ENCODE data around the gene AADACL2.
"Not testable (repeated sequence)": the region's sequence is repeated elsewhere in the genome, so short reads cannot be mapped to it uniquely, and the experiment has no call there.

The AADACL2 gene

DNA sequence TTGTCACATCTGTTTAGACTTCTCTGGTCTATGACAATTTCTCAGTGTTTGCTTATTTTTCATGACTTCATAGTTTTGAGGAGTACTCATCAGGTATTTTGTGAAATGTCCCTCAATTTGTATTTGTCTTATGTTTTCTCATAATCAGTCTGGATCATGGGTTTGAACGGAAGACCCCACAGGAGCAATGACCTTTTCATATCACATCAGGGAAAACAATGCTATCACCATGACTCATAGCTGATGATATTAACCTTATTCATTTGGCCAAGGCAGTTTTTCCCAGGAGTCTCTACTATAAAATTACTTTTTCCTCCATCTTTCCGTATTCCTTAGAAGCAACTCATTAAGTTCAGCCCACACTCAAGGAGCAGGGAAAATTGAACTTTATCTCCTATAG, 32.7 kb downstream of the AADACL2 start:
- no peak for DNase-seq

DNA sequence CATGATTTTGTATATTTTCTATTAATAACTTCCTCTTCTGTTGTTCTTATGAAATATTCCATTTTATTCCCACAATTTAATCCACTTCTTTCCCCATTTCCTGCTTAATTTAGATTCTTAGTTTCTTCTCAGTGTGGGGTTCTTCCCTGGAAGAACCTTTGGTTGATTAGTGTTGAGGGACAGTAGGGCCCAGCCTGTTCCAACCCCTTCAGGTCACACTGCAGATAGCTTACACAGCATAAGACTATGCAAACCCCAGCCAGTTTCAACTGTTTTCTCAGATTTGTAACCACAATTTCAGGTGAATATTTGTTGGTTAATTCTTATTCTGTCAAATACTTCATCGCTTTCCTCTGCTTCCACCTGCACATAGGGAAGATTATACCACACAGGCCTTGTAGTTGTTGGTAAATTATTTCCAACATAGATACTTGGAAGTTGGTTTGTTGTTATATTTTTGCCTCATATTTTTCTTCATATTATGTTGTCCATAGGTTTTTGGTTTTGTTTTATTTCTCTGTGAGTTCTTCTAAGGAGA, 34.7 kb downstream of the AADACL2 start:
- DNase-seq: no peak

DNA sequence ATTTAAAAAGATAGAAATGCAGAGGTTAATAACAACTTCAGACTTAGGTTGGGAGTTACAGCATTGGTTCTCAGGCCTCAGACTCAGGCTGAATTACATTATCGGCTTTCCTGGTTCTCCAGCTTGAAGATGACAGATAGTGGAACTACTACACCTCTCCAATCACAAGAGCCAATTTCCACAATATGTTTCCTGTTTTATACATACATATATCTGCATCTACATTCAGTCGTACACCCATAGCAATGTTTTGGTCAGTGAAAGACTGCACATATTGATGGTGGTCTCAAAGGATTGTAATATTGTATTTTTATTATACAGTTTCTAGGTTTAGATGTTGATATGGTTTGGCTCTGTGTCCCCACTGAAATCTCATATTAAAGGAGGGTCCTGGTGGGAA, 35.4 kb downstream of the AADACL2 start:
- DNase-seq: no peak

DNA sequence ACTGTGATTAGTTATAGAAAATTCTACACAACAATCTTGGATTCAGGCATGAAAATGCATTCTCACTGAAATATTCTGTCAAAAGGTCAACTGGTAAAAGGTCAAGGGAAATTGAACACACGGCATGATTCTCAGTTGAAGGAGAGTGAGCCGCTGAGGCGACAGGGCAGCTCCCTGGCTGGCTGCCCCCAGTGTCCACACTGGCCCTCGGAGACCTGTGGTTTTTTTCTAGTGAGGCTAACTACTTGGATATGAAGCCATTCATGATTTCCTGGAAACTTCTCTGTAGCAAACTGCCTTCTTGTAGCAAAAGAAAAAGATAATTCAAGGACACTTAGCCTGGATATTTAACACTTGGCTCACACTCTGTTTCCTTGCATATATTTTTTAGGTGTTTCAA, 37.2 kb downstream of the AADACL2 start:
- DNase-seq: no peak

DNA sequence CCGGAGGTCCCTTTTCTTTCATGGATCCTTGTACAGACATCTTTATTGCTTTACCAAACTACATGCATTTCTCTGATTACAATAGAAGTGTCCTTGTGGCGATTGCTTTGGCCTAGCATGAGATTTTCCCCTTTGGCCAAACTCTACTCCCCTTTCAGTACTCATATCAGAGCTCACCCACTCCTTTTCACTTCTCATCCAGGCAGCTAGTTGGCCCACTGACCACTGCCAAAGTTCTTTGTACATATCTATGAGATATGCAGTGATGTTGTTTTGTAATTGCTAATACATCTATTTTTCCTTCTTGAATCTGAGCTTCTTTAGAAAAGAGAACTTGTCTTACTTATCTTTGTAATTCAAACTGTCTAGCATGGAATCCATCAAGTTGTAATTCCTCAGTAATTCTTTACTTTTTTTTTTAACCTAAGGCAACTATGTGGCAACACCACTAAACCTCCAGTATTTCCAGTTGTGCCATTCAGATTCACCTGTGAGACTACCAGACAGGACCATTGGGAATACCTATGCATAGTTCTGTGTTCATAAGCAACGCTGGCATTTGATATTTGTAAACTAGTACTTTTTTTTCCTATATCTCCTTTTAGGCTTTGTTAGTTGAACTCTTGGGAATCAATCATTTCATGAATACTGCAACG, 39.2 kb downstream of the AADACL2 start:
- no peak for DNase-seq

DNA sequence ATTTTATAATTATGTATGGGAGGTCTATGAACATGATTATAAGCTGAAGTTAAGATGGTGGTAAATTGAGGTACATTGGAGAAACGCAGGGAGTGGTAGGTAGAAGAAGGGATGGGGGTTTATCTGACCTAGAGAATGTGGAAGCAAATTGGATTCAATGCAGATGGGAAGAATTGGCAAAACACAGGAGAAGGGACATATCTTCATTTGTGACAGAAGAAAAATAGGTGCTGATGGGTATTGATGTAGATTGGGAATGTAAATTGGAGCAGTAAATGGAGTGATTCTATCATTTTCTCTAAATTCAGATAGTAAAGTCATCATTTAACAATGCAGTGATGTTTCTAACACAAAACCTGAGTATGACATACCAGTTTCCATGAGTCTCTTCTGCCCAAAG, 40.5 kb downstream of the AADACL2 start:
- no peak for DNase-seq

DNA sequence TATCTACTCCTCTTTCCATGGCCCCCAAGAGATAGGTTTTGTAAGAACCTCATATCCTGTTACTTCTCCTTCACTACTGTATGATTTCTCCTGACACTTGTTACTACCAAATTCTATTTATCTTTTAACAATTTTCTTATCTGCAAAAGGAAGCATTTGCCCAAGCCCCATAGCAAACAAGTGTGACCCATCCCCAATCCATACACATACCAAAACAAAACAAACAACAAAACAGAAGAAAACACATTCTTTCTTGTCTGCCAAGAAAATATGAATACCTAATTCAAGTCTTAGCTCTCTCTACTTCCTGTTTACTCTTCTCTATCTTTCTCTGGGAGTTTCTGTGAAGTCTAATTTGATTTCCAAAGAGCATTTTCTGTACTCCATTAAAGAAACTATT, 41.2 kb downstream of the AADACL2 start:
- no peak for DNase-seq

DNA sequence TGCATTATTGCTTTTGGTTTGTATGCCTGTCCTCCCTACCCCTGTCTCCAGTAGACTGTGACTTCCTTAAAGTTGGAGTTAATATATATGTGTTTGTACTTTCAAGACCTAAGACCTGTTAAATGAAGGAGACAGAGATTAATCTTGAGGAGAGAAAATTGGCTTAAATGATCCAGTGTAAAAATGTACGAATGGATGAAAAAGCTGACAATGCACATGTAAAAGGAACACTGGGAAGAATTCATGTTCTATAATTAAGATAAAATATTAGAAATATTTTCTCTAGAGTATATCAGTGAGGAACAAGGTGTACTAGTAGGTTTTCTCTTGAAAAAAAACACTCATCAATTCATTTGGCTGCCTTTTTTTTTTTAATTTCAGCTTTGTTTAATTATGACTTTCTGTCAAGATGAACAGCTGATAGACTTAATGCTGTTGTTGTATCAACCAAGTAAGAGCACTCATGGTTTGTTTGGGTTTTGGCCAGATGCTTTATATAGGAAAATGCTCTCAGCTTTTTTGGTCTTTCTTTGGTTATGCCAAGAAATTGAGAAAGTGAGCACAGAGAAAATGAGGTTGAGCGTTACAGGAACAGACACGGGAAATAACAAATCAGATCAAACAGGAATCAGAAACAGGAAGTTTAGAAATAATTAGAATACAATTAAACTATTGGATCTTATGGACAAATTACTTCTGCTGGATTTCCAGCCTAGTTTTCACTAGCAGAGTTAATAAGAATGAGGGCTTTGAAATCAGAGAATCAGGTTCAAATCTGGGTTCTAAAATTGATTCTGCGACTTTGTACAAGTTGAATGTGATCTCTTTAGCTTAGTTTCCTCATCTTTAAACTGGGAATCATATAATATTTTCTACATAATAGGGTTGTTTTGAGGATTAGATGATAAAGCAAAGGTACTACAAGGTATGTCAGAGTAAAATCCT, 41.9 kb downstream of the AADACL2 start:
- no peak for DNase-seq

DNA sequence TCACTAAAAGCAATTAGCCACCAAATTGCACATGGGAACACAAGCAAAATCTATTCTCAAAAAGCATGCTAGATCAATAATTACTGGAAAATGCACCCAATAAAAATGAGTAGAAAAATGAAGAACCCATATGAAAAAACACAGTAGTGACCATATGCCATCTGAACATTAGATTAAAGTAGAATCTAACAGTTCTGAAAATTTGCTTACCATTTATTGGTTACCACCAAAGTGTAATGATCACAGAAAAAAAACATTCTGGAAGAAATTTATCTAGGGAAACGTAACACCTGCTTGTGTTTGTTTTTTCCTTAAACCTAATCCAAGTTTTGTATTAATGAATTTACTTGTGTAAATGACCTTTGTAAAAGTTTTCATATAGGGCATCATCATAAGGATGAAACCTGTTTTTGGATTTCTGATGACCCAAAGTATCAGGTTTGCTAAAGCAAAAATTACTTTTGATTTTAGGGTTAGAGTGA, 42.6 kb downstream of the AADACL2 start:
- DNase-seq: no peak

DNA sequence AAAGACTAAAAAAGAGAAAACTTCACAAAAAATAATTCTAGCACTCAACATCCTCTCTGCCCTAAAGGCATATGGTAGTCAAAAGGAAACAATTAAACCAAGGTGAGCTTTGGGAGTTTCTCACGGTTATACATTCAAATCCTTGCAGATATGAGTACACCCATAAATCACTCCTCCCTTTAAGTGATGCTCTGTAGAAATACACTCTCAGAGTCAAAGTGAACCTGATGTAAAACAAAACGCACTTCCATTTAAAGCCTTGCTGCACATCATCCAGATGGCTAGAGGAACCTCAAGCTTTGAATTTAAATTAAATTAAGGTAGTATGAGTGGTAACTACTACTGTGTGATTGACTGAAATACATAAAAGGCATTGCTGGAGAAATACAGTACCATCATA, 44.2 kb downstream of the AADACL2 start:
- no peak for DNase-seq

DNA sequence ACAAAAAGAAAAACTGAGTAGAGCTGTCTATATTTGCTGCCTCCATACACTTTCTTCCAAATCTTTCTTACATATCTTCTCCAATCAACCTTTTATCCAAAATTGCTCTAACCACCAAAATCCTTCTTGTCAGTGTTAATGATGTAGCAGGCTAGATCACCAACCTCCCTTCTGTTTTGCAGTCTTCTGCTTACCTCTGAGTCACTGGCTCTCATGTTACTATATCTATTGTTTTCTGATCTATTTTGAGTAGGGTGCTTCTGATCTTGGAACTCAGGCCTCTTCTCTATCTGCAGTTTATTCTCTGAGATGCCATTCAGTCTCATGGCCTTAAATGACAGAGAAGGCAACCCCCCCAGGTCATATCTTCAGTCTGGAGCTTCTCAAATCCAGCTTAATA, 53.9 kb downstream of the AADACL2 start:
- DNase-seq: no peak

DNA sequence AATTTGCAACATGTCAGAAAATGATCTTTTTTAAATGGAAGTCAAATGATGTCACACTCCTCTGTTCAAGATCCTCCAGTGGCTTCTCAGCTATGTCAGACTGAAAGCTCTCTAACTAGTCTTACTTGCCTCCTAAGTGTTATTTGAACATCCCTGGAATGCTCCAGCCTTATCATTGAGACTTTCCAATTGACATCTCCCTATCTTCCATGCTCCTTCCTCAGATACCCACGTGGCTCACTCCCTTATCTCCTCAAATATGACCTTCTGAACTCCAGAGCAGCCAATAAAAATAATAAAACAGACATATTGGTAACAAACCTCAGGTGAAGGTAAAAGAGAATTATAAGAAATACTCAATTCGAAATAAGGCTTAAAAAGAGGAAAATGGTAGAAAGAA, 54.7 kb downstream of the AADACL2 start:
- DNase-seq: no peak

DNA sequence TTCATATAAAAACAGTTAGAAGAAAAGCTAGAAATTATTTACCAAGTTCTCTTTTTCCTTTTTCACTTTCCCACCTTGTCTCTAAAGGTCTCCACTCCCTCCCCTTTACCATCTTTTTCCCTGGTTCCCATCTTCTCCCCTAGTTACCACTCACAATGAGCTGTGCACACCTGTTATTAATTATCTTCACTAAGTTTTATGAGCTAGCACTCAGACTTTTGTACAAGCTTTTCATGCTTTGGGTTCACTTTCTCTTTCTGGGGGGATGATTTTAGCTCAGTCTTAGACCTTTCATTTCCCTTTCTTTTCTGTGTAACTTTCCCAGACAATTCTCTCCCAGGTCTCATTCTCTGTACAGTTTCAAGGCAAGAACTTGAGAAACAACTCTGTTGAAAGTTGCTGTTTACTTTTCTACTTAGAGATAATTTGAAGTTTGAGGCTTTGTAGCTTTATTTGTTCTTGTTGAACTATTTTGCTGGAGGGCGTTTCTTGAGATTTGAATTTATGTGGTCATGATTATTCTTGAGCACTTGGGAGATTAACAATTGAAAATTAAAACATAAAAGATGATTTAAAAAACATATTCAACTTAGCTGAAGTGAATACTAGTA, 56.2 kb downstream of the AADACL2 start:
- DNase-seq: no peak

DNA sequence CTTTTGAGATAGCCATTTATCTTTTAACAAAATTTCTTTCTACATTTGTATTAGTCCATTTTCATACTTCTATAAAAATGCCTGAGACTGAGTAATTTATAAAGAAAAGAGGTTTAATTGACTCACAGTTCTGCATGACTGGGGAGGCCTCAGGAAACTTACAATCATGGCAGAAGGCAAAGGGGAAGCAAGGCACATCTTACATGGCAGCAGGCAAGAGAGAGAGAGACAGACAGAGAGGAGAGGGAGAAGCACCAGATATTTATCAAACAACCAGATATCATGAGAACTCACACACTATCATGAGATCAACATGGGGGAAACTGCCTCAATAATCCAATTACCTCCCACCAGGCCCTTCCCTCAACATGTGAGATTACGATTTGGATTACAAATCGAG, 57.0 kb downstream of the AADACL2 start:
- not testable (repeated sequence) for DNase-seq

DNA sequence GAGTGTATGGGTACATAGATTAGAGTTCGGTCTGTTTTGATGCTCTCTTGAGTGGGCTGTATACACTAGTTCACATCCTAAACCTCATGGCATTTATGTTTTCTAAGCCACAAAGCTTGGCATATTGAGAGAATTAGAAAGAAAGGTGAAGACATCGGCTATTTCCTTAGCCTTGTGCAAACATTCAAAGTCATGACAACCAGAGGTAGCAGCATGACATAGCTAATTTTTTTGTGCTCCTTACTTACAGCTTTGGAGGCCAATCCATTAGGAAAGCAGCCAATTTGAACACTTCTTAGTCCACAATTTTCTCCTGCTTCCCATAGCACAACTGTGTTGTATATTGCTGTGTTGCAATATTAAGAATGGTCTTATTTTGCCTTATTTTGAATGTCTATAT, 58.7 kb downstream of the AADACL2 start:
- DNase-seq: no peak

DNA sequence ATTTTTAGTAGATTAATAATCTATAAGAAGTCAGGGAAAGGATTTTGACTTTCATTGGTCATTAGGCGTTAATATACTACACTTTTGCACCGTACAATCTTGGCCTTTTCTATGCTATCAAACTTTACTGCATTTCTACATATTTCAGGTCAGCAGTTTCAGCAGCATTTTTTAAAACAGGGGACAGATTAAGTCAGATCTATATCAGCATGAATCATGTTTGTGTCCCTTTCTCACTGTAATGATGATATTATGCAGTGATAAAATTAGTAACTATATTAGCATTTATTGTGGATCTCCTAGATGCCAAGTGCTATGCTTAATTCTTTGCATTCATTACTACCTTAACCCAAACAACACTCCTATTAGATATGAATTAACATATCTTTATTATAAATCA, 59.9 kb downstream of the AADACL2 start:
- no peak for DNase-seq

DNA sequence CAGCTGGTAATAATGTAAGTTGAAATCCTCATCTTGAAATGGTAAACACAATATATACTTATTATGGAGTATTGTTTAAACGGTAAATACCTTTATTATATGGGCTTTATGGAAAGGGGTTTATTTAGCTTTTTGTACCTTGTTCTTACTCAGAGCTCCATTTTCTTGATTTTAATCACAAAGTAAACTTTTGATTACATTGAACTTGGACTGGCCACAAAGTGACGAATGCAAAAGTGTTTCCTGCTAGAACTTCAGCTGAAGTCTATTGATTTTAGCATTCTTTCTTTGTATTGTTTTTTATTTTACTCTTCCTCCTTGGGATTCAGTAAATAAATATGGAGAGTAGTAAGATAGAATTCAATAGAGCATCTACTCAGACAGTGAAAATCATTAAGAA, 60.4 kb downstream of the AADACL2 start:
- DNase-seq: no peak

DNA sequence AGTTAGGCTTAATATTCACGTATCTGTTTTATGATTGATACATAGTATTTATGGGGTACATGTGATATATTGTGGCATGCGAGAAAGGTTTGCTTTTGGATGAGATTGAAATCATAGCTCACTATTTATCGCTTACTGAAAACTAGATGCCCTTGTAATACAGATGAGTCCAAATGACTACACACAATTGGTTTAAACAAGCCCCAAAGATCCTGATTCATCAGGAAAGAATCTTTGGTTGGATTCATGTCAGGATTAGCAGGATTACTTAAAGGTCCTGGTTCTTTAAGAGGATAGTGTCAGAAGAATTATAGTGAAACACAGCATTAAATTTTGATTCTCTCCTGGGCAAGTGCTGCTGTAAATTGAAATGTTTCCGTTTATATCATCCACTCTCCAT, 61.5 kb downstream of the AADACL2 start:
- no peak for DNase-seq

DNA sequence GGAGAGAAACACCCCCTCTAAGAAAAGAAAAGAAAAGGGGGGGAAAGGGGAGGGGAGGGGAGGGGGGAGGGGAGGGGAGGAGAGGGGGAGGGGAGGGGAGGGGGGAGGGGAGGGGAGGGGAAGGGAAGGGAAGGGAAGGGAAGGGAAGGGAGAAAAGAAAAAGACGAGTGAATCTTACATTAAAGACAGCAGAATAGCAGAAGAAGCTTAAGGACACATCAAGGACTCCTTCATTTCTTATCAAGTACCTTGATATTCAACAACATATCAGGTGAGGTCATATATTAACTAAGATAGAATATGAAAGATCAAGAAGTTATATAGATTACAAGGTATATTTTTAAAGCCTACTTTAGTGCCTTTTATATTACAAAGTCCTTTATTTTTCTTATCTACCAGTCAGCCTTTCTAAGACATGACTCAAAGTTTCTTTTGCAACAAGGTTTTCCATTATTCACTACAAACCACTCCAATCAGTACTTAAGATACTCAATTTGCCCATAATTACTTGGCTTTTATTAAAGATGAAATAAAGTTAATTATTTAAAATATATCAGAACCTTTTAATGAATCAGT, 62.5 kb downstream of the AADACL2 start:
- DNase-seq: no peak

DNA sequence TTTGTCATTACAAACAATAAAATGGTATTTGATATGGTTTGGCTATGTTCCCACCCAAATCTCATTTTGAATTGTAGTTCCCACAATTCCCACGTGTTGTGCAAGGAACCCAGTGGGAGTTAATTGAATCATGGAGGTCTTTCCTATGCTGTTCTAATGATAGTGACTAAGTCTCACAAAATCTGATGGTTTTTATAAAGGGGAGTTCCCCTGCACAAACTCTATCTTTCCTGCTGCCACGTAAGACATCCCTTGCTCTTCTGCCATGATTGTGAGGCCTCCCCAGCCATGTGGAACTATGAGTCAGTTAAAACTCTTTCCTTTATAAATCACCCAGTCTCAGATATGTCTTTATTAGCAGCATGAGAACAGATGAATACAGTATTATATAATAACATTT, 64.7 kb downstream of the AADACL2 start:
- DNase-seq: no peak

DNA sequence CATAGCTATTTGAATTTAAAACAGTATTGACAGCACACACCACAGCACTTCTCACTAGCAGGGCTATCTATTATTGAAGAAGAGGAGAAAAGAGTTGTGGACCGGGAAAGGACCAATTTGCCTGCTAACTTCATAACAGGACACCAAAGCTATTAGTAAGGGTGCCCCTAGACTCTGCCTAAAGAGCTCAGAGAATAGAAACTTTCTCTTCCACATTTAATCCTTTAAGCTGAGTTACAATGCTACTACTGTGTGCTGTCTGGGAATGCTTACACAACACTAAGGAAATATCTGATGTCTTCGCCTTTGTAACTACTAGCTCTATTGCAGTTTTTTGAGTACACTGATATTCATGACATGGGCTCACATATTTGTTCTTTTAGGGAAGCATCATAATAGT, 66.7 kb downstream of the AADACL2 start:
- no peak for DNase-seq

DNA sequence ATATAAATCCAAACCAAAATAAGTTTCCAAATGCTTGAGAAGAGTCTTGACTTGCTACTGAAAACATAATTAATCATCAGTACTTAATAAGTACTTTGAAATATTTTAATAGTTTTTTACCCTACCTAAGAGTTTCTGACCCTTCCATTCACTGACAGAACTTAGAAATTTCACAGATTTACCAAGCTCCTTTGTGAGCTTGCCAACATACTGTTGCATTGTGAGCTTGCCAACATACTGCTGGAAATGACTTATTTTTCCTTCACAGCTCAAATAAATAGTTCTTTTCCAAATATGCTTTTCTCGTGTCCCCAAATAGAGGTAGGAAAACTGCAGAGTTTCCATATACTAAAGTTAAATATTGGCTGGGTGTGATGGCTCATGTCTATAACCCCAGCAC, 70.5 kb downstream of the AADACL2 start:
- DNase-seq: no peak

DNA sequence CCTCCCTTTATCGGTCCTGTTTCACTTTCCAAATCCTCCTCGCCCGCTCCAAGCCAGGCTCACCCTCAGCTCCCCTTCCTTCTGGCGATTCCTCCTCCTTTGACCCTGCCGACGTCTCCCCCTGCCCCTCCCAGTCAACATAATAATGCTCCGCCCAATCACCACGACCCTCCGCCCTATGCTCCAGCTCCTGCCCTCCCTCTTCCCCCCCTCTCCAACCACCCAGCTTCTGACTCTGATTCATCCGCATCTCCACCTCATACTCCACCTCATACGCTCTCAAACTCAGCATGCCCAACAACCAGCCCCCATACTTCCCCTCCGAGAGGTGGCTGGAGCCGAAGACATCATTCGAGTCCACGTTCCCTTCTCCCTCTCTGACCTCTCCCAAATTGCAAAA, 73.1 kb downstream of the AADACL2 start:
- DNase-seq: no peak
